Esophagus squamous epithelium (tissue), 5 donors: Measurements from ENCODE around the gene CLSTN2. TPM values are rescaled to one million over a fixed set of nuclear protein-coding genes. Genes with fewer than 3 reads are reported as not detected.
A peak's percentile ranks its signal among the peaks of the same experiment; 100 is the strongest.

ENCODE experiments used
- DNase-seq: peaks from one replicate; lab custom pipeline; 2025; lab: John Stamatoyannopoulos, UW
- H3K27ac ChIP-seq, 4 donors: fragments of 200-600 bp; sonication (generic); one replicate each; pipeline ENCODE4 v1.5.1; 2016 to 2019; ENCODE audit warnings: mild to moderate bottlenecking in 1 of 4
- H3K27me3 ChIP-seq, 4 donors: fragments of 200-600 bp; sonication (generic); 1 replicate in 3 of 4; 2 replicates in 1 of 4; pipeline versions ENCODE4 v1.5.1 to v1.6.0; 2017 to 2021; ENCODE audit warnings: antibody characterized with exemption in 1 of 4
- H3K36me3 ChIP-seq, 3 donors: fragments of 200-600 bp; sonication (generic); one replicate each; pipeline ENCODE4 v1.5.1; 2016 to 2019
- H3K4me1 ChIP-seq, 3 donors: fragments of 200-600 bp; sonication (generic); one replicate each; pipeline ENCODE4 v1.5.1; 2017 to 2019
- H3K4me3 ChIP-seq, 4 donors: fragments of 200-600 bp; sonication (generic); 1 replicate in 3 of 4; 2 replicates in 1 of 4; pipeline ENCODE4 v1.5.1; 2016 to 2019; ENCODE audit warnings: mild to moderate bottlenecking in 2 of 4, moderate library complexity in 1 of 4
- H3K9me3 ChIP-seq, 3 donors: fragments of 200-600 bp; sonication (generic); one replicate each; pipeline ENCODE4 v1.5.1; 2016 to 2019
- POLR2A ChIP-seq, 4 donors: fragments of 450-650 bp; IDR thresholded peaks; one replicate each; pipeline ENCODE4 v1.6.1; 2017; ENCODE audit warnings: antibody characterized with exemption in 4 of 4, mild to moderate bottlenecking in 4 of 4, moderate library complexity in 3 of 4
- WGBS, 2 donors: methylation state at CpG; one replicate each; pipeline ENCODE4 v1.1.5; 2018; 5-methylcytosine and 5-hydroxymethylcytosine counted together
- intact Hi-C: fragments of 100-400 bp; cut with DNase I; formaldehyde crosslinking; loops from one replicate; pipeline ENCODE4 v1.15.0; 2022
- total RNA-seq, 4 donors: library from RNA; depleted of rRNA; stranded (reverse); fragments of >200 nt; gene quantifications; one replicate each; pipeline ENCODE4 v1.1.0, GENCODE V29; 2016
- TF ChIP-seq, protein P1 (sequence below), 6 experiments: fragments of 450-650 bp in 4 of 6; fragments of 200-600 bp in 2 of 6; sonication (generic) in 2 of 6; IDR thresholded peaks; one replicate each; pipeline ENCODE4 v1.5.1; 2016 to 2019; ENCODE audit warnings: antibody characterized with exemption in 6 of 6, mild to moderate bottlenecking in 4 of 6, moderate library complexity in 4 of 6
- donor health status: DM: yes; HTN: yes; CAD: no.

Gene CLSTN2
- total RNA-seq, 4 donors from 2014 or later: 0.53 to 5.0 (median 3.1) TPM

DNA sequence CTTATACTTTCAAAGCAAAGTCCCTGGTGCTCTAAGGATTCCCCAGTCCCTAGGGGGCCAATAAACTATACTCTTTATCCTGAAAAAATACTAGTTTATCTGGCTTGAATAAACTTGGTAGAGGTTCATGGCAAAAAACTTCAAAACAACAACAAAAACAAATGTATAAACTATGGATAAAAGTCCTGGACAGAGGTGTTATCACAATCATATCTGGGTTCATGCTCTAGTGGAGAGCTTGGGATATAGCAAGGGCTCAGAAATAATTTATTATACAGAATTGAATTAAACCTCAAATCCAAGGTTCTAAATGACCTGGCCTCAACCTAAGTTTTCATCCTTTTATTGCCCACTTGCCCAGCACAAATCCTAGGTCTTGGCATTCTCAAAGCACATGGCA lies 644.3 kb downstream of the CLSTN2 start:
- no peak overlapping the region for H3K4me3 ChIP-seq
- DNase-seq: no peak
- TF ChIP-seq, protein P1, sequence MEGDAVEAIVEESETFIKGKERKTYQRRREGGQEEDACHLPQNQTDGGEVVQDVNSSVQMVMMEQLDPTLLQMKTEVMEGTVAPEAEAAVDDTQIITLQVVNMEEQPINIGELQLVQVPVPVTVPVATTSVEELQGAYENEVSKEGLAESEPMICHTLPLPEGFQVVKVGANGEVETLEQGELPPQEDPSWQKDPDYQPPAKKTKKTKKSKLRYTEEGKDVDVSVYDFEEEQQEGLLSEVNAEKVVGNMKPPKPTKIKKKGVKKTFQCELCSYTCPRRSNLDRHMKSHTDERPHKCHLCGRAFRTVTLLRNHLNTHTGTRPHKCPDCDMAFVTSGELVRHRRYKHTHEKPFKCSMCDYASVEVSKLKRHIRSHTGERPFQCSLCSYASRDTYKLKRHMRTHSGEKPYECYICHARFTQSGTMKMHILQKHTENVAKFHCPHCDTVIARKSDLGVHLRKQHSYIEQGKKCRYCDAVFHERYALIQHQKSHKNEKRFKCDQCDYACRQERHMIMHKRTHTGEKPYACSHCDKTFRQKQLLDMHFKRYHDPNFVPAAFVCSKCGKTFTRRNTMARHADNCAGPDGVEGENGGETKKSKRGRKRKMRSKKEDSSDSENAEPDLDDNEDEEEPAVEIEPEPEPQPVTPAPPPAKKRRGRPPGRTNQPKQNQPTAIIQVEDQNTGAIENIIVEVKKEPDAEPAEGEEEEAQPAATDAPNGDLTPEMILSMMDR (IDR thresholded peaks at IDR 0.05): peak in 1 of 6 experiments; percentile 18
- TF ChIP-seq POLR2A (IDR thresholded peaks at IDR 0.05): no peak
- no peaks in the 10 kb centered on the region for H3K36me3 ChIP-seq
- no peaks in the 10 kb centered on the region for H3K4me1 ChIP-seq
- no peaks in the 10 kb centered on the region for H3K9me3 ChIP-seq
- H3K27me3 ChIP-seq: no peaks in the 10 kb centered on the region
- no peak overlapping the region for H3K27ac ChIP-seq
- intact Hi-C loops: no loop called here

DNA sequence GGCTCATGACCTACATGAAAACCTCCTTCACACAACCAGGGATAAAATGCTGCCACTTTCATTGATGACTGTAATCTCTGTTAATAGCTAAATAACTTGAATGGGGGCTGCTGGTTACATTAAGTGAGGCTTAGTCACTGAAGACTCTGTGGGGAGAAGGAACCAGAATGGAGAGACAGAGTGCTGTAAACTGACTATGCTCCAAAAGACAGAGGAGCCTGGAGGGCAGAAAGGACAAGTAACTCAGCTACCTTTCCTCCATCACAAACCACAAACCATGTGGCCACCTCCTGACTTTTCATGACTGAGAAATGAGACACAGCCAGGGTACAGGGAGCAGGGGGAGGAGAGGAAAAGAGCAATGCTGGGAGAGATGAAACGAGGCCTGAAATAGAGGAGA lies 645.8 kb downstream of the CLSTN2 start:
- Histone ChIP-seq H3K4me1 (no peaks in the 10 kb centered on the region), H3K4me3 (no peak overlapping the region), H3K9me3 (no peaks in the 10 kb centered on the region), H3K27ac (no peak overlapping the region), H3K27me3 (no peaks in the 10 kb centered on the region), H3K36me3 (no peaks in the 10 kb centered on the region)
- TF ChIP-seq, protein P1 (IDR thresholded peaks at IDR 0.05): no peak
- TF ChIP-seq POLR2A (IDR thresholded peaks at IDR 0.05): no peak
- no peak for DNase-seq
- WGBS, 2 donors: 43 to 53% methylated on average over 1 of the region's 1 CpG
- intact Hi-C loops: no loop called here

DNA sequence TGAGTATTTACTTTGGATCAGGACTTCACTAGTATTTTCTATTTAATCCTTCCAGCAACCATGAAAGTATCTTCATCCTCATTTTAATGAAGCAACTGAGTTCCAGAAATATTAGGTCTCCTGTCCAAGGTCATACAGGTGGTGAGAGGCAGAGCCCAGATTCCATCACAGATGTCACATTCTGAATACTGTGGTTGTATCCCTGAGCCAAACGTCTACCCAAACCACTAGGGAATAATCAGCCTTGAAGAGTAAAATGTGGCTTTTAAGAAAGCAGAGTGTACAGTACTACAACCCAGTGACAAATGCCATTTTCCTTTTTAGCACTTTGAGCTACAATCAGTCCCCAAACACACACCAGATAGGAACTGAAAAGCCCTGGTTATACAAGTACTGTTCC lies 649.6 kb downstream of the CLSTN2 start:
- H3K4me1 ChIP-seq: no peaks in the 10 kb centered on the region
- H3K27ac ChIP-seq: no peak overlapping the region
- intact Hi-C loops: no loop called here
- 17 to 20% methylated on average over 1 of the region's 1 CpG for WGBS, 2 donors
- no peak overlapping the region for H3K4me3 ChIP-seq
- no peaks in the 10 kb centered on the region for H3K36me3 ChIP-seq
- H3K9me3 ChIP-seq: no peaks in the 10 kb centered on the region
- TF ChIP-seq POLR2A (IDR thresholded peaks at IDR 0.05): no peak
- TF ChIP-seq, protein P1 (IDR thresholded peaks at IDR 0.05): no peak
- H3K27me3 ChIP-seq: no peaks in the 10 kb centered on the region
- no peak for DNase-seq

DNA sequence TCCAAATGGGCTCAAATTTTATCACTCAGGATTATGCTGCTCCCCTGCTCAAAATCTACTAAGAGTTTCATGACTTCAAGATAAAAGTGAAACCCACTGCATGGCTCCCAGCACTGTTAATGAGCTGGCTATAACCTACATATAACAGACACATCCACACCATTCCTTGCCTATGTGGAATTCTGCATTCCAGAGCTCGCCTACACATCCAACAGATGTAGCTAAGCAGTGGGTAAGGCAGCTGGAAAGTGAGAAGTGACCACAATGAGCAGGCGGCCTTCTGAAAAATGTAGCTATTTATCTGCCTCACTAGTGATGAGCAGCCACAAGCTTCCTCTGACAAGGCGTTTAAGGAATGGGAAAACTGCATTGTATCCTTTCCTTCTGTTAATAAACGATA lies 650.8 kb downstream of the CLSTN2 start:
- no peak overlapping the region for H3K27ac ChIP-seq
- H3K27me3 ChIP-seq: no peaks in the 10 kb centered on the region
- H3K9me3 ChIP-seq: no peaks in the 10 kb centered on the region
- H3K4me1 ChIP-seq: no peaks in the 10 kb centered on the region
- H3K4me3 ChIP-seq: no peak overlapping the region
- no peaks in the 10 kb centered on the region for H3K36me3 ChIP-seq
- no peak for DNase-seq
- TF ChIP-seq POLR2A (IDR thresholded peaks at IDR 0.05): no peak
- TF ChIP-seq, protein P1 (IDR thresholded peaks at IDR 0.05): no peak
- intact Hi-C loops: no loop called here
- 62 to 72% methylated on average over 4 of the region's 4 CpGs for WGBS, 2 donors

DNA sequence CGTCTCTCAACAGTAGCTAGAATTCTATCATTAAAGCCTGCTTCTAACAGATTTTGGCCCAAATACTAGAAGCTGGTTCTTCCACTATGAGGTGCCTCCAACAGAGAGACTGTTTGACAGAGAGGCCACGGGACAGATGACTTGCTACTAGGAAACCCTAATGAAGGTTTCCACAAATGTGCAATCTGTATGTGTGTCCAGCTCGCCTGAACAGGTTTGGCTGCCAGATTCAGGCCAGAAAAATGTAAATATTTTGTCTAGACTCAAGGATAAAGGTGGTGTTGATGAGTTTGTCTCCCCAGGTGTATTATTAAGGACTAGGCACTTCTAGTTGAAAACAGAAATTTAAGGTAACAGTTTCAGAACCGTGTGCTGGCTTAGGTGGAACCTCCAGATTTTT lies 651.3 kb downstream of the CLSTN2 start:
- intact Hi-C loops: no loop called here
- H3K4me3 ChIP-seq: no peak overlapping the region
- 56 to 58% methylated on average over 4 of the region's 4 CpGs for WGBS, 2 donors
- H3K27me3 ChIP-seq: no peaks in the 10 kb centered on the region
- no peaks in the 10 kb centered on the region for H3K9me3 ChIP-seq
- no peak for DNase-seq
- H3K36me3 ChIP-seq: no peaks in the 10 kb centered on the region
- H3K27ac ChIP-seq: no peak overlapping the region
- no peaks in the 10 kb centered on the region for H3K4me1 ChIP-seq
- TF ChIP-seq, protein P1 (IDR thresholded peaks at IDR 0.05): no peak
- no peak for TF ChIP-seq POLR2A (IDR thresholded peaks at IDR 0.05)
